Measurements from ENCODE around the gene NT5C3A.

GRCh38 chr7:33053721-33054120 is 8.9 kb downstream of the NT5C3A start:
- TF ChIP-seq CTCF (conservative IDR thresholded peaks at IDR 0.05; ENCODE audit: low read depth, low read length) = no peak
- no peak for TF ChIP-seq EZH2 (IDR thresholded peaks at IDR 0.05; ENCODE audit: borderline replicate concordance, low read depth, low read length, poor library complexity, severe bottlenecking)

Measured in A673 (cell line).